ENCODE results near the gene ZFHX2. TPM values are rescaled to one million over a fixed set of nuclear protein-coding genes. Genes with fewer than 3 reads are reported as not detected.
A peak's percentile ranks its signal among the peaks of the same experiment; 100 is the strongest.

Gene ZFHX2
- total and polyA plus RNA-seq, 2 of the 13 experiments (the other 11 are each of a cell fraction or from before 2014, with no cell fraction given) = 0.17 to 0.44 TPM

- no peak for TF ChIP-seq GABPA (IDR thresholded peaks at IDR 0.05; ENCODE audit: low read depth, low read length)
- no peak for TF ChIP-seq GABPA (CRISPR knock-in tag; IDR thresholded peaks at IDR 0.05; ENCODE audit: low read depth)
- TF ChIP-seq KDM4B (CRISPR knock-in tag; IDR thresholded peaks at IDR 0.05) = peak; percentile 95
- TF ChIP-seq ZNF570 (CRISPR knock-in tag; IDR thresholded peaks at IDR 0.05; ENCODE audit: borderline replicate concordance) = 0 out of 2 replicates have a peak, but pooled peaks have one; percentile 40
- TF ChIP-seq ZNF747 (CRISPR knock-in tag; IDR thresholded peaks at IDR 0.05; ENCODE audit: borderline replicate concordance) = peak; percentile 99
- TF ChIP-seq MIXL1 (CRISPR knock-in tag; IDR thresholded peaks at IDR 0.05) = peak; percentile 69; the same call in 1 of the 2 replicates
- TF ChIP-seq REL (CRISPR knock-in tag; conservative IDR thresholded peaks at IDR 0.05) = peak; percentile 92; the same call in 1 of the 2 replicates
- TF ChIP-seq ZNF3 (CRISPR knock-in tag; IDR thresholded peaks at IDR 0.05) = peak; percentile 56; the same call in 1 of the 2 replicates
- TF ChIP-seq NR2C2 (CRISPR knock-in tag; IDR thresholded peaks at IDR 0.05; ENCODE audit: borderline replicate concordance) = peak; percentile 95
- TF ChIP-seq TMF1 (CRISPR knock-in tag; IDR thresholded peaks at IDR 0.05; ENCODE audit: low read depth) = peak; percentile 91; the same call in 1 of the 2 replicates
- peak; percentile 81 for TF ChIP-seq PRDM10 (CRISPR knock-in tag; IDR thresholded peaks at IDR 0.05; ENCODE audit: low read depth)
- TF ChIP-seq PHF20 (CRISPR knock-in tag; IDR thresholded peaks at IDR 0.05) = peak; percentile 98
- TF ChIP-seq ASH2L (IDR thresholded peaks at IDR 0.05; ENCODE audit: insufficient read length, low read depth, low read length) = peak; percentile 99
- peak; percentile 90 for TF ChIP-seq CEBPB (IDR thresholded peaks at IDR 0.05; ENCODE audit: borderline replicate concordance, low read depth, low read length)
- 0 out of 4 replicates have a peak, but pooled peaks have one; percentile 3 to 10 for TF ChIP-seq MAFK (conservative IDR thresholded peaks at IDR 0.05 in 1 of 2, IDR thresholded peaks at IDR 0.05 in 1 of 2; ENCODE audit: low read length in 2 of 2)
- TF ChIP-seq ZBTB33 (CRISPR knock-in tag; IDR thresholded peaks at IDR 0.05) = peak; percentile 80
- TF ChIP-seq NONO (IDR thresholded peaks at IDR 0.05) = no peak
- TF ChIP-seq NONO (CRISPR knock-in tag; conservative IDR thresholded peaks at IDR 0.05) = peak; percentile 99
- TF ChIP-seq NFE2L1 (CRISPR knock-in tag; IDR thresholded peaks at IDR 0.05; ENCODE audit: borderline replicate concordance) = peak; percentile 74; the same call in 1 of the 2 replicates
- peak; percentile 98 for TF ChIP-seq ZNF678 (CRISPR knock-in tag; IDR thresholded peaks at IDR 0.05)
- TF ChIP-seq FOXO1 (CRISPR knock-in tag; IDR thresholded peaks at IDR 0.05) = peak; percentile 81; the same call in 1 of the 2 replicates
- TF ChIP-seq CTCF (CRISPR knock-in tag; IDR thresholded peaks at IDR 0.05) = peak; percentile 41
Observed at GRCh38 chr14:23555882-23556699, 4.5 kb upstream of the ZFHX2 start, which contains the start of gene THTPA (continued).

All from HepG2 (cell line).